CD14-positive monocyte (primary cell): ENCODE results near the gene PTPRH. TPM values are rescaled to one million over a fixed set of nuclear protein-coding genes. Genes with fewer than 3 reads are reported as not detected.

Source experiments
- DNase-seq, 3 donors: peaks; one replicate each; pipeline ENCODE4 v3.0.0-alpha.2; 2011 to 2022
- H2AFZ ChIP-seq: 2 replicates; pipeline ENCODE4 v1.6.0; 2012; ENCODE audit warnings: mild to moderate bottlenecking, low read depth, low read length, inconsistent platforms; ENCODE audit not compliant: insufficient read depth, poor library complexity, severe bottlenecking
- H3K27ac ChIP-seq, 2 donors: 1 replicate in 1 of 2; 2 replicates in 1 of 2; pipeline ENCODE4 v1.5.1; 2012 to 2013; ENCODE audit warnings: low read length in 2 of 2, control low read depth in 1 of 2, inconsistent platforms in 1 of 2, low read depth in 1 of 2, mild to moderate bottlenecking in 1 of 2
- H3K27me3 ChIP-seq, 2 donors: one replicate each; pipeline versions ENCODE4 v1.6.0 to v1.6.1; 2011 to 2013; ENCODE audit warnings: low read length in 2 of 2; ENCODE audit not compliant: control insufficient read depth in 2 of 2, insufficient read depth in 2 of 2
- H3K36me3 ChIP-seq, 2 donors: replicated peaks in 1 of 2; 1 replicate in 1 of 2; 2 replicates in 1 of 2; pipeline versions ENCODE4 v1.5.1 to v1.6.1; 2012 to 2013; ENCODE audit warnings: low read length in 2 of 2, control low read depth in 1 of 2, inconsistent platforms in 1 of 2, mild to moderate bottlenecking in 1 of 2; ENCODE audit not compliant: insufficient read depth in 2 of 2, control insufficient read depth in 1 of 2
- H3K4me1 ChIP-seq, 2 donors: 1 replicate in 1 of 2; 2 replicates in 1 of 2; pipeline versions ENCODE4 v1.5.1 to v1.6.1; 2012 to 2013; ENCODE audit warnings: low read length in 2 of 2, control low read depth in 1 of 2, inconsistent platforms in 1 of 2, mild to moderate bottlenecking in 1 of 2, moderate library complexity in 1 of 2; ENCODE audit not compliant: insufficient read depth in 2 of 2, control insufficient read depth in 1 of 2
- H3K4me2 ChIP-seq: replicated peaks from 2 replicates; pipeline ENCODE3; 2012; ENCODE audit warnings: low read length, moderate library complexity, mild to moderate bottlenecking; ENCODE audit not compliant: poor library complexity, severe bottlenecking; ENCODE audit errors: extremely low read depth
- H3K4me3 ChIP-seq, 3 experiments: fragments of 200-600 bp in 1 of 3; sonication (generic) in 1 of 3; replicated peaks in 1 of 3; 1 replicate in 2 of 3; 2 replicates in 1 of 3; pipeline ENCODE4 v1.5.1; 2011 to 2013; ENCODE audit warnings: low read length in 3 of 3, mild to moderate bottlenecking in 3 of 3, control low read depth in 2 of 3, low read depth in 2 of 3, inconsistent platforms in 1 of 3, moderate library complexity in 1 of 3
- H3K79me2 ChIP-seq: 2 replicates; pipeline ENCODE4 v1.6.0; 2012; ENCODE audit warnings: mild to moderate bottlenecking, control low read depth, inconsistent platforms, low read length, moderate library complexity; ENCODE audit not compliant: insufficient read depth
- H3K9ac ChIP-seq: 2 replicates; pipeline ENCODE4 v1.6.0; 2017; ENCODE audit warnings: low read length, mild to moderate bottlenecking; ENCODE audit not compliant: insufficient read depth, poor library complexity, severe bottlenecking
- H3K9me3 ChIP-seq, 2 donors: replicated peaks in 1 of 2; 1 replicate in 1 of 2; 2 replicates in 1 of 2; pipeline versions ENCODE4 v1.5.1 to v1.6.1; 2012 to 2013; ENCODE audit warnings: low read length in 2 of 2, control low read depth in 1 of 2; ENCODE audit not compliant: control insufficient read depth in 1 of 2, insufficient read depth in 1 of 2
- H4K20me1 ChIP-seq: 2 replicates; pipeline ENCODE4 v1.6.0; 2012; ENCODE audit warnings: mild to moderate bottlenecking, low read length, control low read depth, moderate library complexity; ENCODE audit not compliant: insufficient read depth
- H3K27ac Mint-ChIP-seq, 7 donors: one replicate each; pipeline ENCODE4 v1.8.0; 2020; ENCODE audit warnings: mild to moderate bottlenecking in 7 of 7, mixed read lengths in 7 of 7, moderate library complexity in 6 of 7, inconsistent platforms in 2 of 7
- H3K27me3 Mint-ChIP-seq, 3 donors: one replicate each; pipeline ENCODE4 v1.8.0; 2021 to 2022; ENCODE audit warnings: low read depth in 3 of 3, mild to moderate bottlenecking in 3 of 3, mixed read lengths in 3 of 3, moderate library complexity in 3 of 3, inconsistent platforms in 1 of 3
- H3K36me3 Mint-ChIP-seq, 2 donors: one replicate each; pipeline ENCODE4 v1.8.0; 2020; ENCODE audit warnings: mixed read lengths in 2 of 2, inconsistent platforms in 1 of 2, mild to moderate bottlenecking in 1 of 2
- H3K4me1 Mint-ChIP-seq: one replicate; pipeline ENCODE4 v1.8.0; 2020; ENCODE audit warnings: mild to moderate bottlenecking, mixed read lengths
- H3K4me3 Mint-ChIP-seq, 2 donors: one replicate each; pipeline ENCODE4 v1.8.0; 2020; ENCODE audit warnings: mild to moderate bottlenecking in 2 of 2, mixed read lengths in 2 of 2, moderate library complexity in 1 of 2
- H3K9me3 Mint-ChIP-seq, 7 donors: one replicate each; pipeline ENCODE4 v1.8.0; 2020 to 2022; ENCODE audit warnings: mixed read lengths in 7 of 7, mild to moderate bottlenecking in 6 of 7, moderate library complexity in 6 of 7, inconsistent platforms in 2 of 7
- CTCF ChIP-seq: fragments of 200-600 bp; IDR thresholded peaks from one replicate; pipeline ENCODE4 v1.8.0; 2022; ENCODE audit warnings: antibody characterized with exemption, mild to moderate bottlenecking
- whole genome bisulfite sequencing: methylation state at CpG from one replicate; pipeline ENCODE4 v1.1.5; 2013; ENCODE audit warnings: missing lambda C conversion rate; ENCODE audit not compliant: insufficient coverage; 5-methylcytosine and 5-hydroxymethylcytosine counted together
- intact Hi-C, 2 donors: fragments of 100-400 bp; cut with micrococcal nuclease; formaldehyde crosslinking; loops; one replicate each; pipeline versions ENCODE4 v1.15.0 to v1.15.1; 2023
- polyA plus RNA-seq, 3 donors: library from polyadenylated mRNA; depleted of rRNA in 1 of 3; unstranded in 2 of 3; stranded (reverse) in 1 of 3; fragments of 300-500 nt in 2 of 3; fragments of >200 nt in 1 of 3; fragmentation: Illumina TruSeq in 2 of 3; gene quantifications; 1 replicate in 2 of 3; 2 replicates in 1 of 3; pipeline ENCODE4 v1.2.3, GENCODE V29; 2012 to 2021

Gene PTPRH
- polyA plus RNA-seq, 3 donors, result 0.08 to 0.53 TPM; not detected in 1

- no peak overlapping the region for H3K27ac ChIP-seq
- H3K9ac ChIP-seq, result no peak overlapping the region
- no peak overlapping the region for H3K4me2 ChIP-seq
- peak; percentile 88 for TF ChIP-seq CTCF
- H3K27ac Mint-ChIP-seq, result peak overlapping the region in 2 of 7 donors; percentile 35 to 49
- peaks cover 5 to 17% of the 10 kb centered on the region in 2 donors for H3K4me1 ChIP-seq
- no peaks in the 10 kb centered on the region for H3K36me3 ChIP-seq
- H3K79me2 ChIP-seq, result no peaks in the 10 kb centered on the region
- no peak overlapping the region for H3K4me3 ChIP-seq
- H3K36me3 Mint-ChIP-seq, result peaks cover 2 to 6% of the 10 kb centered on the region in 2 donors
- peak; percentile 74 to 81 (median 76) for DNase-seq
- H3K9me3 ChIP-seq, result peaks cover 4 to 8% of the 10 kb centered on the region in 2 donors
- 4% methylated on average over 28 of the region's 33 CpGs for WGBS
- H3K27me3 ChIP-seq, result peaks cover 16 to 79% of the 10 kb centered on the region in 2 donors
- peak overlapping the region in 1 of 2 donors; percentile 73 for H3K4me3 Mint-ChIP-seq
- no peaks in the 10 kb centered on the region for H4K20me1 ChIP-seq
- peaks cover 3 to 21% (median 15%) of the 10 kb centered on the region in 7 donors for H3K9me3 Mint-ChIP-seq
- intact Hi-C loops, result loop anchor here in 1 of 2 donors (10.0 kb wide), 1 partner anchor 76 kb away; no protein-coding TSS in a partner anchor
- H2AFZ ChIP-seq, result no peak overlapping the region
- H3K27me3 Mint-ChIP-seq, result peaks cover 65 to 93% (median 88%) of the 10 kb centered on the region in 3 donors
- H3K4me1 Mint-ChIP-seq, result peaks cover 7% of the 10 kb centered on the region
Measured at GRCh38 chr19:55160128-55160985, 48.9 kb downstream of the PTPRH start.

DNA sequence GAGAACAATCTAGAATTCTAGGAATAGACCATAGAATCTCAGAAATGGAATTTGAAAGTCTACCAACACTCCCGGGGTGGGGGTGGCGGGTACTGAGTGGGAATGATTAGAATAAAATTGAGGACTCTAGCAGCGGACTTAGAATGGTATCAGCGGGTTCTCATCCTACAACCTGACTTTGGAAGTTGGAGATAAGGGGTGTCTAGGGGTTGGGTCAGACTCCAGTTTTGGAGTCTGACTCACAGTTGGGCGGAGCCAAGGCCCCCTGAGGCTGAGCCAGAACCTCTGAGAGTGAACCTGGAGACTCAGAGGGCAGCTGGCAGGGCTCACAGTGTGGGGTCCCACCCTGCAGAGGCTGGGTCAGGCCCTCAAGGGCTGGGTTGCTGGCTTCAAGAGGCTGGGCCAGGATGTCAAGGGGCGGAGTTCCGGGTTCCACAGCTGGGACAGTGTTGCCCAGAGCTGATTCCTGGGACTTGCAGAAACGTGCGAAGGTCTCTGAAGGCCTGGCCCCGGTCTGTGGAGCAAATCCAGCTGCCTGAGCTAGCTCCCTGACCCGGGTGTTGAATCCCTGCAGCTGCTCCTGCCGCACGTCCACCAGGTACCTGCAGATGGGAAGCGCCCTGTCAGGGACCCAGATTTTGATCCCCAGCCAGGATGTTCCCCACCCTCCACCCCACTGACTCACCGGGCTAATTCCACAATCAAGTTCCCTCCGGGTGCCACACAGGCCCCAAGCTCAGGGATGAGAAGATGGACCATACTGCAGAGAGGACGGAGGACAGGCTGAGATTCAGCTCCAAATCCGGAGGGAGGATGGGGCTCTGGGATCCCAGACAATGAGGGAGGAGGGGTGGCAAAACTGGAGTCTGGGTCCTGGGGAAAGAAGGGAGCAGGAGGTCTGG lies 50.2 kb downstream of the PTPRH start:
- H3K9me3 Mint-ChIP-seq, result peaks cover 3 to 21% (median 15%) of the 10 kb centered on the region in 7 donors
- Histone ChIP-seq H2AFZ (no peak overlapping the region), H3K4me1 (peaks cover 5 to 17% of the 10 kb centered on the region in 2 donors), H3K4me2 (no peak overlapping the region), H3K4me3 (no peak overlapping the region), H4K20me1 (no peaks in the 10 kb centered on the region), H3K9ac (no peak overlapping the region), H3K27me3 (peaks cover 14 to 75% of the 10 kb centered on the region in 2 donors), H3K27ac (no peak overlapping the region), H3K9me3 (peaks cover 4 to 8% of the 10 kb centered on the region in 2 donors), H3K36me3 (no peaks in the 10 kb centered on the region), H3K79me2 (no peaks in the 10 kb centered on the region)
- H3K27me3 Mint-ChIP-seq, result peaks cover 67 to 89% (median 84%) of the 10 kb centered on the region in 3 donors
- intact Hi-C loops, result no loop called here
- H3K4me3 Mint-ChIP-seq, result peak overlapping the region in 1 of 2 donors; percentile 73
- peaks cover 7% of the 10 kb centered on the region for H3K4me1 Mint-ChIP-seq
- 82% methylated on average over 14 of the region's 18 CpGs for WGBS
- DNase-seq, result no peak
- peak overlapping the region in 1 of 7 donors; percentile 82 for H3K27ac Mint-ChIP-seq
- TF ChIP-seq CTCF, result no peak
- peaks cover 2 to 6% of the 10 kb centered on the region in 2 donors for H3K36me3 Mint-ChIP-seq
